ENCODE results near the gene PLXNA2.

PLXNA2 gene

DNA sequence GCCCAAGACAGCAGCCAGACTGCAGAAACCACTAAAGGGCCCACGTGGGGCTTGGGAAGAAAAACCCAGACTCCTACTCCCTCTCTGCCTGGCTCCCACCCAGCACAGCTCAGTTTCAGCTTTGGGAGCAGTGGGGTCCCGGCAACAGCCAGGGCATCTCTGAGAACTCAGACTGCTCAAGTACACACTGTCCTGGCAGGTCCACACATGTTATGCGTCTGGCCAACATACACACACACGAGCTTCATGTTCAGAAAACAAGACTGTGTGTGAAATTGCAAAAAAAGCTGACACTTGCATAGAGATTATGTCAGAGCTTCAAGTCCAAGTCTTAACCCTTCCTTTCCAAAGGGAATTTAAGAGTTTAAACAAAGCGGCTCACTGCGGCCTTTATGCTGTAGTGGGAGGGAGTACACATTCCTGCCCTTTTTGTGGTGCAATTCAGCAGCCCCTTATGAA is 196.7 kb downstream of the PLXNA2 start:
- Histone ChIP-seq H3K9ac (ENCODE audit: low read length in 5 of 5) (no peak overlapping the region), H3K9me3 (ENCODE audit: control insufficient read depth in 5 of 5, low read length in 5 of 5) (no peaks in the 10 kb centered on the region), H3K27me3 (ENCODE audit: control insufficient read depth in 5 of 5, insufficient read depth in 4 of 5, low read length in 5 of 5) (no peaks in the 10 kb centered on the region), H3K36me3 (ENCODE audit: control insufficient read depth in 5 of 5, insufficient read depth in 5 of 5, low read length in 5 of 5) (peaks cover 0 to 85% (median 70%) of the 10 kb centered on the region in 5 donors), H3K4me3 (ENCODE audit: low read depth in 1 of 5, low read length in 5 of 5) (peak overlapping the region in 1 of 5 donors; percentile 4), H3K27ac (ENCODE audit: low read depth, low read length) (peak overlapping the region; percentile 70), H3K4me1 (ENCODE audit: control insufficient read depth in 5 of 5, insufficient read depth in 5 of 5, low read length in 5 of 5) (peaks cover 10 to 26% (median 20%) of the 10 kb centered on the region in 5 donors)

DNA sequence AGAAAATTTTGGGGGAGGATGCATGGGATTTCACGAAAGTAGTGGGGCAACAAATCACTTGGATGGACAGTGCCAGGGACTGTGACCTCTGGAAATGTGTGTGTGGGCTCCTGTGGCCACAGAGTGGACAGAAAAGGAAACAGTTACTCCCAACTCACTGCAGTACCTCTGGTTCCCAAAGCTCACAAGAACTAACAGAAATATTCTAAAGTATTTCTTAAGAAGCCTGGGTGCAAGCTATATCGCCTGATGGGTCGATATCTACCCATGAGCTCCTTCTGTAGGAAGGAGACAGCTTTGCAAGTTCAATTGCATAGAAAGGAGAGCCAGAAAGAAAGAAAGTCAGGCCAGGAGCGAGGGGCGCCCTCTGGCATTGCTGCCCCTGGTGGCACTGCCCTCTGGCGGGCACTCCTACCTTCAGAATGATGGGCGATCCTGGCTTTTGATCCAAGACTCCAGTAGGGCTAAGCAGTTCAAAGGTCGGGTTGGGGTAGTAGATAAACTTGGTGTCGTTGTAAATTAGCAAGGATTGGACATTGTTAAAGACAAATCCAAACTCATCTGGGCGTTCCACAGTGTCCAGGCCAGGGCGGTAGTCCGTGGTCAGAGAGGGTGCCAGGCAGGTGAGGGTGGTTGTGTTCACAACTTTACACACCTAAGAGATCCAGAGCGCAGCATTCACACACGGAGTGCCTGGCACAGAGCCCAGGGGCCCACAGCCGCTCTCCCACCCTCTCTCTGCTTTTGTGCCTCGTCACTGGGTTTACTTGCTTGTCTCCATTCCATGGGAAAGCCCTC is 198.5 kb downstream of the PLXNA2 start:
- Histone ChIP-seq H3K9me3 (ENCODE audit: control insufficient read depth in 5 of 5, low read length in 5 of 5) (no peaks in the 10 kb centered on the region), H3K4me3 (ENCODE audit: low read depth in 1 of 5, low read length in 5 of 5) (no peak overlapping the region), H3K27me3 (ENCODE audit: control insufficient read depth in 5 of 5, insufficient read depth in 4 of 5, low read length in 5 of 5) (no peaks in the 10 kb centered on the region), H3K4me1 (ENCODE audit: control insufficient read depth in 5 of 5, insufficient read depth in 5 of 5, low read length in 5 of 5) (peaks cover 10 to 26% (median 20%) of the 10 kb centered on the region in 5 donors), H3K27ac (ENCODE audit: low read depth, low read length) (no peak overlapping the region), H3K9ac (ENCODE audit: low read length in 5 of 5) (no peak overlapping the region), H3K36me3 (ENCODE audit: control insufficient read depth in 5 of 5, insufficient read depth in 5 of 5, low read length in 5 of 5) (peaks cover 0 to 85% (median 71%) of the 10 kb centered on the region in 5 donors)

DNA sequence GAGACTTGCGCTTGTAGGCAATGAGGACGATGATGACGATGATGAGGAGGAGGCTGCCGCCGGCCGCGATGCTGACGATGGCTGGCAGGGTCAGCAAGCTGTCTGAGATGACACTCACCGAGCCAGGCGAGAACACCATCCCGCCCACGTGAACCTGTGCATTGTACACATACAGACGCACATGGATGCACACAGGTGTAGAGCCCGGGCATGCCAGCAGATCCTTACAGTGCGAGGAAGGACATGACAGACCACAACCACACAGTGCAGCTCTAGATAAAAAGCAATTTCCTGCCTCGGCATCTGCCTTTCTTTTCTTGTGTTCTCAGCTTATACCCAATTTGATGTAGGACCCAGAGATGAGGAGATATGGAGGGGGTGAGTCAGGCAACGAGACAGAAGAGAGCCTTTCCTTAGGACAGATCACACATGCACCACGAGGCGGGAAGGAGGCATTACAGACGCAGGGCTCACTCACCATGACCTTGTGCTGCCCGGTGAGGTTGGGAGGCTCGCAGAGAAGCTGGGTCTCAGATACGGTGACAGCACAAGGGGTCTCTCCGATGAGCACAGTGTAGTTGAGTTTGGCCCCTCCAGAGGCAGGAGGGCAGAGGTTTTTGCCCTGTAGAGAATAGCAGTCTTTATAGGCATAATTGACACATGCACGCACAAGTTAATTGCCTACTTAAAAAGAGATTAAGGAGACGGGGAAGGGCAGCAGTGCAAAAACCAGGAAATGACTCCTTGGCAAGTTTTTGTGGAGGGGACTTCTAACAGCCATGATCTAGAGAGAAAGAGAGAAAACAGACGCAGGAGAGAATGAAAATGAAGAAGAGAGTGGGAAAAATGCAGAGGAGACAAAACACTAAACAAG is 199.4 kb downstream of the PLXNA2 start:
- H3K9ac ChIP-seq (ENCODE audit: low read length in 5 of 5) = no peak overlapping the region
- H3K4me1 ChIP-seq (ENCODE audit: control insufficient read depth in 5 of 5, insufficient read depth in 5 of 5, low read length in 5 of 5) = peaks cover 10 to 26% (median 20%) of the 10 kb centered on the region in 5 donors
- no peak overlapping the region for H3K4me3 ChIP-seq (ENCODE audit: low read depth in 1 of 5, low read length in 5 of 5)
- H3K27me3 ChIP-seq (ENCODE audit: control insufficient read depth in 5 of 5, insufficient read depth in 4 of 5, low read length in 5 of 5) = no peaks in the 10 kb centered on the region
- H3K9me3 ChIP-seq (ENCODE audit: control insufficient read depth in 5 of 5, low read length in 5 of 5) = no peaks in the 10 kb centered on the region
- H3K27ac ChIP-seq (ENCODE audit: low read depth, low read length) = no peak overlapping the region
- H3K36me3 ChIP-seq (ENCODE audit: control insufficient read depth in 5 of 5, insufficient read depth in 5 of 5, low read length in 5 of 5) = peaks cover 0 to 86% (median 75%) of the 10 kb centered on the region in 5 donors

DNA sequence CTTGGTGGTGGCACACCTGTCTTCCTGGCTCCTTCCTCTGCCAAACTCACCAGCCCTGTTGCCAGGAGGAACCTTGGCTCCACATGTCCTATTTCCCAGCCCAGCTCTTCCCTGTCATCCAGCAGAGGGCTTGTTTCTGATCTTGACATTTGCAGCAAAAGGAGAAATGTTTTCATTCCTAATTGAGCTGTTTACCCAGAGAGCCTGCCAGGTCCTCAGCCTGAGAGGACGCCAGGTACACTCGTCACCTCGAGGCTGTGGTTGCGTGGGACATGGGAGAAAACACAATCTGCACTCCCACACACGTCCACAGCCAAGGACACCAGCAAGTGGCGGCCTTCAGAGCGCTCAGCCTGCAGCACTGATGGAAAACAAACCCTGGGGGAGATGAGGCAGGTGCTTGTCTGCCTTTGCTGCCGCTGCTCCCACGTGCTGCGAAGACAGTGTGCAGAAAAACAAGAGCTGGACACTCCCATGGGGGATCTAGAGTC is 200.4 kb downstream of the PLXNA2 start:
- no peak overlapping the region for H3K9ac ChIP-seq (ENCODE audit: low read length in 5 of 5)
- H3K27ac ChIP-seq (ENCODE audit: low read depth, low read length) = no peak overlapping the region
- H3K4me3 ChIP-seq (ENCODE audit: low read depth in 1 of 5, low read length in 5 of 5) = no peak overlapping the region
- H3K4me1 ChIP-seq (ENCODE audit: control insufficient read depth in 5 of 5, insufficient read depth in 5 of 5, low read length in 5 of 5) = peaks cover 10 to 26% (median 19%) of the 10 kb centered on the region in 5 donors
- H3K36me3 ChIP-seq (ENCODE audit: control insufficient read depth in 5 of 5, insufficient read depth in 5 of 5, low read length in 5 of 5) = peaks cover 0 to 86% (median 76%) of the 10 kb centered on the region in 5 donors
- H3K9me3 ChIP-seq (ENCODE audit: control insufficient read depth in 5 of 5, low read length in 5 of 5) = no peaks in the 10 kb centered on the region
- no peaks in the 10 kb centered on the region for H3K27me3 ChIP-seq (ENCODE audit: control insufficient read depth in 5 of 5, insufficient read depth in 4 of 5, low read length in 5 of 5)

DNA sequence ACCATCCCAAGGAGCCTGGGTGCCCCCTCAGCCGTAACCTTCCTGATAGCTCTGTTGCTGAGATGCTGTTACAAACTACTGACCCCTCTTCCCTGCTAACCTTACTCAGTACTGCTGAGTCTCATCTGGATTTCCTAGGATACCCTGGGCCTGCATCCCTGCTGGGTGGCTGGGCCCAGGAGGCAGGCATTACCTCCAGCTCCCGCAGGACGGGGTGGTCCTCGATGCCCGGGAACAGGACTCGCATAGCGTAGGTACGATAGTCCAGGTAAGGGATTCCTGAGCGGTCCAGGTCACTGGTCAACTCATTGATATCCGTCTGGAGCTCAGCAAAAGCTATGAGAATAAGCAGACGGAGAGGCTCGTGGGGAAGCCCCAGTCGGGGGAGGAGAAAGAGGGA is 201.3 kb downstream of the PLXNA2 start:
- Histone ChIP-seq H3K36me3 (ENCODE audit: control insufficient read depth in 5 of 5, insufficient read depth in 5 of 5, low read length in 5 of 5) (peaks cover 0 to 91% (median 84%) of the 10 kb centered on the region in 5 donors), H3K4me1 (ENCODE audit: control insufficient read depth in 5 of 5, insufficient read depth in 5 of 5, low read length in 5 of 5) (peaks cover 7 to 17% (median 10%) of the 10 kb centered on the region in 5 donors), H3K9ac (ENCODE audit: low read length in 5 of 5) (no peak overlapping the region), H3K4me3 (ENCODE audit: low read depth in 1 of 5, low read length in 5 of 5) (no peak overlapping the region), H3K9me3 (ENCODE audit: control insufficient read depth in 5 of 5, low read length in 5 of 5) (no peaks in the 10 kb centered on the region), H3K27ac (ENCODE audit: low read depth, low read length) (no peak overlapping the region), H3K27me3 (ENCODE audit: control insufficient read depth in 5 of 5, insufficient read depth in 4 of 5, low read length in 5 of 5) (no peaks in the 10 kb centered on the region)

DNA sequence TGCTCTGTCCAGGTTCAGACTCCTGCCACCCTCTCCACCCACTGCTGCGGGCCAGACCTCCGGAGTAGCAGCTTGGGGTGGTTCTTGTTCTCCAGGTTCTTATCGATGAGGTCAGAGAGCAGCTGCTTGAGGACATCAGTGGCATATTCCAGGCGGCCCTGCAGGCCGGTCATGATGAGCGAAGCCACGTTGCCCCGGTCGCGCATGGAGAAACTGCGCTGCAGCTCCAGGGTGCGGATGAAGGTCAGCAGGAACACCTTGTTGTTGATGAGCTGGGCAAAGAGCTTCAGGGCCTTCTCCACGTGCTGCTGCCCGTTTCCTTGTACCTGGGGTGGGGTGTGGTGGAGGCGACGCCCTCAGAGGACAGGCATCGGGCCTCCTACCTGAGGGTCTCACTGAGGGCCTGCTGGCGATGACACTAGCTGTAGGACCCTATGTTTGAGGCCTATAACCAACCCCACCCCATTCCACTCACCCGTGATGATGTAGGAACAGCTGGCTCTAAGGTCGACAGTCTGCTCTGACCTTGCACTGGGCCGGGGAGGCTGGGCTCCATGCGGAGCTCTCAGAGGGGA is 202.1 kb downstream of the PLXNA2 start:
- Histone ChIP-seq H3K4me3 (ENCODE audit: low read depth in 1 of 5, low read length in 5 of 5) (no peak overlapping the region), H3K9me3 (ENCODE audit: control insufficient read depth in 5 of 5, low read length in 5 of 5) (no peaks in the 10 kb centered on the region), H3K4me1 (ENCODE audit: control insufficient read depth in 5 of 5, insufficient read depth in 5 of 5, low read length in 5 of 5) (peaks cover 0 to 10% (median 2%) of the 10 kb centered on the region in 5 donors), H3K27ac (ENCODE audit: low read depth, low read length) (no peak overlapping the region), H3K36me3 (ENCODE audit: control insufficient read depth in 5 of 5, insufficient read depth in 5 of 5, low read length in 5 of 5) (peaks cover 0 to 93% (median 85%) of the 10 kb centered on the region in 5 donors), H3K9ac (ENCODE audit: low read length in 5 of 5) (no peak overlapping the region), H3K27me3 (ENCODE audit: control insufficient read depth in 5 of 5, insufficient read depth in 4 of 5, low read length in 5 of 5) (no peaks in the 10 kb centered on the region)

DNA sequence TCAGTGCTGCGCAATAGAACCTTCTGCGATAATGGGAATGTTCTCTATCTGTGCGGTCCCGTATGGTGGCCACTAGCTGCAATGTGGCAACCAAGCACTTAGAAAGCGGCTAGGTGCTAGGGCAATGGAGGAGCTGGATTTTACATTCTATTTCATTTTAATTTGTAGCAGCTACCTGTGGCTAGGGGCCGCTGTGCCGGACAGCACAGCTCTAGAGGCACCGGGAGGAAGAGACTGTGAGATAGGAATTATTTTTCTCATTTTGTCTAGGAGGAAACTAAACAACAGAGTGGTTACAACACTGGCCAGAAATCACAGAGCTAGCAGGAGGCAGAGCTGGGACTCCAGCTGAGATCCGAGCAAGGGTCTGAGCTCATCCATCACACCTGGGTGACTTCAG is 202.7 kb downstream of the PLXNA2 start:
- no peak overlapping the region for H3K27ac ChIP-seq (ENCODE audit: low read depth, low read length)
- no peak overlapping the region for H3K9ac ChIP-seq (ENCODE audit: low read length in 5 of 5)
- H3K4me1 ChIP-seq (ENCODE audit: control insufficient read depth in 5 of 5, insufficient read depth in 5 of 5, low read length in 5 of 5) = peaks cover 0 to 6% (median 0%) of the 10 kb centered on the region in 5 donors
- no peak overlapping the region for H3K4me3 ChIP-seq (ENCODE audit: low read depth in 1 of 5, low read length in 5 of 5)
- peaks cover 0 to 98% (median 89%) of the 10 kb centered on the region in 5 donors for H3K36me3 ChIP-seq (ENCODE audit: control insufficient read depth in 5 of 5, insufficient read depth in 5 of 5, low read length in 5 of 5)
- no peaks in the 10 kb centered on the region for H3K9me3 ChIP-seq (ENCODE audit: control insufficient read depth in 5 of 5, low read length in 5 of 5)
- H3K27me3 ChIP-seq (ENCODE audit: control insufficient read depth in 5 of 5, insufficient read depth in 4 of 5, low read length in 5 of 5) = no peaks in the 10 kb centered on the region

DNA sequence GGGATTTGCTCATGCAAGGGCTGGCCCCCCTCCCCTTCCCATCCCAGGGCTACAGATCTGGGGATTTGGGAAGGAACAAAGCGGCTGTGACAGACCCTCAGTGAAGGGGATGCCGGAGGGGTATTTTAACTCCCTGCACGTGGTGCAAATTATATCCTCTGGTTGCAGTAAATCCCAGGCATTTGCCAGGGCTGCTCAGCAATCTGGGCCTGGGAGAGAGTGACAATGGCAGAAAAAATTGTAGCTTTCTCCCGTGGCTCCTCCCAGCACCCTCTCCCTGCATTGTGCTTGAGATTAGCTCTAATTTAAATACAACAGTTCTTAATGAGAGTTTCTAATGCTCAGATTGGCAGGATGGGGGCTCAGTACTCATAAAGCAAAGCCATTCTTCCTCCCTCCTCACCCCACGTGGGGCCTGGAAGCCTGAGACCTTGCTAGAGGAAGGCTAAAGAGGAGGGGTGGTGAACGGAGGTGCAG is 203.3 kb downstream of the PLXNA2 start:
- Histone ChIP-seq H3K4me1 (ENCODE audit: control insufficient read depth in 5 of 5, insufficient read depth in 5 of 5, low read length in 5 of 5) (peaks cover 0 to under 1% (median 0%) of the 10 kb centered on the region in 5 donors), H3K9me3 (ENCODE audit: control insufficient read depth in 5 of 5, low read length in 5 of 5) (no peaks in the 10 kb centered on the region), H3K27ac (ENCODE audit: low read depth, low read length) (no peak overlapping the region), H3K27me3 (ENCODE audit: control insufficient read depth in 5 of 5, insufficient read depth in 4 of 5, low read length in 5 of 5) (no peaks in the 10 kb centered on the region), H3K36me3 (ENCODE audit: control insufficient read depth in 5 of 5, insufficient read depth in 5 of 5, low read length in 5 of 5) (peaks cover 0 to 98% (median 87%) of the 10 kb centered on the region in 5 donors), H3K4me3 (ENCODE audit: low read depth in 1 of 5, low read length in 5 of 5) (no peak overlapping the region), H3K9ac (ENCODE audit: low read length in 5 of 5) (no peak overlapping the region)

DNA sequence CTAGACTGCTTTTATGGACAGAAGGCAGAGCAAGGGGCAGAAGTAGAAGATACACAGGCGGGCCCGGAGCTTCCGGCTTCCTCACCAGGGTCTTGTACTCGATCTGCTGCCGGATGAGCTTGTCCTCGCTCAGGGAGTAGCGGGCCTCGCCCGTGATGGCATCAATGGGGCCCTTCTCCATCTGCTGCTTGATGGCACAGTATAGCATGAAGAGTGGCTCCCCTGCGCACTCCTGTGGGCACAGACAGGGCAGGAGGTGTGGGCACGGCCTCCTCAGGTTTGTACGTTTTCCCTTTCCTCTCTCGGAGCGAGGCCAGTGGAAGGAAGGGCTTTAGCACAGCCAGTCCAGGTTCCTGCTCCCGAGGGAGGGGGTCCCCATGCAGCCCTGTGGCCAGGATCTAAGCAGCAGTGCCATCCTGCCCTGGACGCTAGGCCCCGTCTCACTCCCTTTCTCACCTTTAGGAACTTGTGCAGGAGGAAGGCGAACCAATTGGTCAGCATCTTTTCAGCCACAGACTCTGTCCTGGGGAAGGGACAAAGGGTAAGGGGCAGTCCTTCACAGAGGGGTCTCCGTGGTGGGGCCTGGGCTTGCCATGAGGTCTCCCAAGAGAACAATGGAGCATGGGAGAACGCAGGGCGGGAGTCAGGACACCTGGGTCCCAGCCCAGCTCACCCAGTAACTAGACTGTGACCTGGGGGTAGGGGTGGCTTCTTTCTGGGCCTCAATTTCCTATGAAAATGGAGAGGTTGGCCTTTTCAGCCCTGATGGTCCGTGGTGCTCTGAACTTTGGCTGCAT is 204.4 kb downstream of the PLXNA2 start:
- Histone ChIP-seq H3K9me3 (ENCODE audit: control insufficient read depth in 5 of 5, low read length in 5 of 5) (no peaks in the 10 kb centered on the region), H3K27ac (ENCODE audit: low read depth, low read length) (no peak overlapping the region), H3K27me3 (ENCODE audit: control insufficient read depth in 5 of 5, insufficient read depth in 4 of 5, low read length in 5 of 5) (no peaks in the 10 kb centered on the region), H3K4me1 (ENCODE audit: control insufficient read depth in 5 of 5, insufficient read depth in 5 of 5, low read length in 5 of 5) (no peaks in the 10 kb centered on the region), H3K36me3 (ENCODE audit: control insufficient read depth in 5 of 5, insufficient read depth in 5 of 5, low read length in 5 of 5) (peaks cover 0 to 94% (median 76%) of the 10 kb centered on the region in 5 donors), H3K4me3 (ENCODE audit: low read depth in 1 of 5, low read length in 5 of 5) (no peak overlapping the region), H3K9ac (ENCODE audit: low read length in 5 of 5) (no peak overlapping the region)

All from subcutaneous abdominal adipose tissue (tissue), 5 donors.